T47D (cell line): Measurements from ENCODE around the gene TBC1D4.
"Not testable (repeated sequence)": the region's sequence is repeated elsewhere in the genome, so short reads cannot be mapped to it uniquely, and the experiment has no call there.

Source experiments
- DNase-seq, 2 experiments: peaks; one replicate each; pipeline versions ENCODE4 v3.0.0 to v3.0.0-alpha.2; 2011 to 2012; ENCODE audit warnings: low read depth in 1 of 2, low spot score in 1 of 2
- JUND ChIP-seq: IDR thresholded peaks from 2 replicates; pipeline ENCODE4 v1.6.1; 2012; ENCODE audit warnings: low read depth
- in situ Hi-C: cut with HindIII; loops from 2 replicates; pipeline ENCODE4 v1.10.0; 2016; ENCODE audit warnings: low sequenced_read_pairs, low pct_unique_long_range_greater_than_20kb

TBC1D4 gene

DNA sequence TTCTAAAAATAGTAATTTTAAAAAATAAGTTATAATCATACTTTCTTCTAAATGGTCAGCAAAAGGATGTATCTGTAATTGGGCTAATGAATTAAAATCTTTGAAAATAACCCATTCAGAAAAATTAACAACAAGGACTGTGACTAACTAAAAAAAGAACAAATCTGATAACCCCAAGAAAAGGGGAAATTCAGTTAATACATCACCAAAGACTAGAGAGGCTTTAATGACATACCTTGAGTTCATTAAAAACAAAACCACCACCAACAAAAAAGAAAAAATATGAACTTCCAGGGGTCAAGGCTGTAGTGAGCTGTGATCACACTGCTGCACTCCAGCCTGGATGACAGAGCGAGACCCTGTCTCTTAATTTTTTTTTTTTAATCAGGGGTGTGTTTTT is 121.8 kb downstream of the TBC1D4 start:
- TF ChIP-seq JUND, result no peak
- in situ Hi-C loops, result no loop called here
- DNase-seq, result no peak

DNA sequence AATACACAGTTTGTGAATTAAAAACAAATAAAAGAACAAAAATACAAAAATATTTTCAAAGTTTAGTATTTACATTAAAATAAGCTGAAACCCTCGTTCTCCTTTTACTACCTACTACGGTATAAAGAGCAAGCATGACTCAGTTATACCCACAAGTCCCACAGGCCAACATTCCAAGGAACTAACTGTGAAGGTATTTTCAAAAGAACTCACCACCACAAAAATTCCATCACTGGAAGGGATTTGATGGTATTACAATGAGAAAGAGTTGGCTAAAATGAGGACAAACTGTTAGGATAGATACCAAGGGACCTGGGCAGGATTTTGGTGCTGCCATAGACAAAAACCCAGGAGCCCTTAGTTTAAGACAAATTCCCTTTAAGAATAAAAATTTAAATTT is 122.7 kb downstream of the TBC1D4 start:
- no peak for DNase-seq
- in situ Hi-C loops, result no loop called here
- TF ChIP-seq JUND, result no peak

DNA sequence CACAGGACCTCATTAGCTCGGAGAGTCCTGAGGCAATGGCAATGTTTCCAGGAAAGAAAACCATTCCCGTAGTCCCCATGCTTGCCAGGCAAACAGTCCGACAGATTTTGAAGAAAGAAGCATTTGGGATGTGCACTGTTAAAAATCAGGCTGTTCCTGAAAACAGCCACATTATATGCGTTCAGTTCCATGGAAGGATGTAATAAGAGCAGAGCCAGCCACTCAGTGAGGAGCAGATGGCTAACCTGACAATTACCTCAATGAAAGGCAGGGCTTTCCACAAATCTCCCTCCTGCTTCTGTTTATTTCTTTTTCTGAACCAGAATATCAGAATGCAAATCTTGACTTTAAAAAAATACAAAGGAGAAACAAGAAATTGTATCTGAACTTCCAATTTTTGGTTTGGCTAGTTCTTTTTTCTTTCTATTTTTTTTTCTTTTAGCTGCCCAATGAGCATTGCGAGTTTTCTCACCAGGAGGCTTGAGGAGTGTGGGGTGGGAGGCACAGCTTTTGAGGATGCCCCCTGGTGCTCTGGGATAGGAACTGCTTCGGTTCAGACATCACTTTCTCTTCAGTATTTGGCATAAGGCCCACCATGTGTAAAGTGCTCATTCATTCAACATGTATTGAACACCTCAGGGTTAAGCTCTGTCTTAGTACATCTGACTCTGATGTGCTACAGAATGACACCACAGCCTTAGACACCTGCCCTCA is 124.2 kb downstream of the TBC1D4 start:
- TF ChIP-seq JUND, result no peak
- in situ Hi-C loops, result no loop called here
- peak in 1 of 2 experiments; percentile 74 for DNase-seq

DNA sequence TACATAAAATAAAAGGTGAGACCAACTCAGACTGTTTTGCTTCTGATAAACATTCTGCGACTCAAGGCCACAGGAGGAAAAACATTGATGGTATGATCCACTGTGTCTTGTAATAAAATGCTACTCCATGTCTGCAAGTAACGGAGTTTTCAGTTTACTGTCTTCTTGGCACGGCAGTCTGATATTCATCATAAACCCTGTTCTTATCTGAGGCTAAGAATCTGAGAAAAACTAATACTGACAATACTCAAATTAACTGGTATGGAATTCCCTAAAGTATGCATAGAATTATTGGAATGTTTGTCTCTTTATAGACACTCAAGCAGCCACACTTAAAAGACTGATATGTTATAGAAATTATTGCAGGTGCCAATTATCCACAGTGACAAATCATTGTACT is 125.5 kb downstream of the TBC1D4 start:
- in situ Hi-C loops, result no loop called here
- DNase-seq, result no peak
- TF ChIP-seq JUND, result no peak

DNA sequence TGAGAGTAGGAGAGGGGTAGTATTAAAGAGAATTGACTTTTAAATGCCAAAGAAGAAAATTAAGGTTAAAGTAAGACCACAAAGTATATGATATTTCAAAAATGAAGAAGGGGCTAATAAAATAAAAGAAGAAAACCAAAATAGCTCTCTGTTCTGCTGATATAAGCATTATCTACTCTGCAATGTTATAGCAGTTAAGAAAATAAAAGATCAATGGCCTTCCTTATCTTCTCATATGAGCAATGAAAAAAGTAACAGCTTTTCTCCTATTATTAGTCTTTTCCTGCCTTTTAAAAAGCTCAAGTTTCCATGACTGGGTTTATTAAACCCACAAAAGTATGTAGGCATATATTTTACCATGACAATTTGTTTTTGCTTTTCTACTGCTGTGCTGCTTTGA is 126.4 kb downstream of the TBC1D4 start:
- in situ Hi-C loops, result no loop called here

DNA sequence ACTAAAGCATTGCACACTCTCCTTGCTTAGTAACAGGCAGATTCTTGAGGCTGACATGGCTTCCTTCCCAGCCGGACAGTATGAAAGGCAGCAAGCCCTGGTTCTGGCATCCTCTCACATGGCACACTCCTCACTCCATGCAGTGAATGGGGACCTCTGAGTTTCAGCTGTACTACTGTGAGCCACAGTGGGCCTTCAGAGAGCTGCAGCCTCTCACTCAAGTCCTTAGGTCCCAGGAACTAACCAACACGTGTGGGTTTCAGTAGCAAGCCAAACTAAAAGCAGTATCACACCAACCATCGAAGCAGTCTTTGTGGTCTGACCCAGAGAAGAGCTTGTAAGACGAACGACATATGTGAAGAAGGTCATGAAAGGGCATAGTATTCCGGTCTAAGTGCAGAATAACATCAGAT is 128.2 kb downstream of the TBC1D4 start:
- no peak for TF ChIP-seq JUND
- DNase-seq, result no peak
- in situ Hi-C loops, result no loop called here

More for the DNA sequence above, 126.4 kb downstream of the TBC1D4 start:
- no peak for DNase-seq
- no peak for TF ChIP-seq JUND

DNA sequence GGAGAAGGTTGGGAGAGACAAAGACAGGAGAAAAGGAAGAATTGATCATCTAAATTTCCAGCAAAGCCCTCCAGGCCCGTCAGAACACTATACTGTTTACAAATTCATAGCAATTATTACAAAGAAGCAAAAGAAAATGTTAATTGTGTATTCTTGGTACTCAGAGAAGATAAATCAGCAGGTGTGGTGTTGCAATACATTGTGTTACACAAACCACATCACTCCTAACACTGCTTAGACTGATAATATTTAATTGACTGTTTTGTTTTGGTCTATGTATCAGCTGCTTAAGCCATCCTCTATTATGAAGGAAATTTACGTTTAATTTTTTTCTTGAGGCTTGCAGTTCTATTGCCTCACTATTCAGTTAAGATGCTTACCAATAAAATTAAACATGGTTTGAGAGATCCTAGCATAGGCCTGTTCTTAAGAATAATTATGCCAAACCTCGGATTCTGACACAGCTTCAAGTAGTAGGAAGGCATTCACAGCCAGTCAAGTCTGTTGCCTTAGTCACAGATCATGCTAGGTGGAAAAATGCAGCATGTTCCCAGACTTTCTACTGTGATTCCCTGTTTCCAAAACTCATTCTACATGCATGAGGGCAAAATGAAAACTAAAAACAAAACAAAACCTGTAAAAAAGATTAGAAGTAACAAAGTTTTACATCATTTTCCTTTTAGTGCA is 129.2 kb downstream of the TBC1D4 start:
- TF ChIP-seq JUND, result no peak
- in situ Hi-C loops, result no loop called here
- no peak for DNase-seq

DNA sequence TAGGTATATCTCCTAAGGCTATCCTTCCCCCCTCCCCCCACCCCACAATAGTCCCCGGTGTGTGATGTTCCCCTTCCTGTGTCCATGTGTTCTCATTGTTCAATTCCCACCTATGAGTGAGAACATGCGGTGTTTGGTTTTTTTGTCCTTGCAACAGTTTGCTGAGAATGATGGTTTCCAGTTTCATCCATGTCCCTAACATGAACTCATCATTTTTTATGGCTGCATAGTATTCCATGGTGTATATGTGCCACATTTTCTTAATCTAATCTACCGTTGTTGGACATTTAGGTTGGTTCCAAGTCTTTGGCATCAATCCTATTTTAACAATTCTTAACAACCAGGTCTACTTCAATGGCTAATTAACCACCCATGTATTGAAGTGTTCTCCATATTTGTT is 130.4 kb downstream of the TBC1D4 start:
- DNase-seq, in situ Hi-C loops: not testable (repeated sequence)

DNA sequence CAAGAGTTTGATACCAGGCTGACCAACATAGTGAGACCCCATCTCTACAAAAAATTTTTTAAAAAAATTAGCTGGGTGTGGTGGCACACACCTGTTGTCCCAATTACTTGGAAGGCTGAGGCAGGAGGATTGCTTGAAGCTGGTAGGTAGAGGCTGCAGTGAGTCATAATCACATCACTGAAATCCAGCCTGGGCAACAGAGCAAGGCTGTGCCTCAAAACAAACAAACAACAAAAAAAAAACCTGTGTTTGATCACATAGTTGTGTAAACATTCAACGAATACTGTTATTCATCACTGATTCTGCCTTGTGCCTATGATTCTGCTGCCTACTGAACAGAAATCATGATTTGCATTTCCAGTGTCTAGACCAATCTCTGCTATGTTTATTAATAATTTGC is 134.0 kb downstream of the TBC1D4 start:
- in situ Hi-C loops, result no loop called here
- TF ChIP-seq JUND, result no peak
- DNase-seq, result no peak

DNA sequence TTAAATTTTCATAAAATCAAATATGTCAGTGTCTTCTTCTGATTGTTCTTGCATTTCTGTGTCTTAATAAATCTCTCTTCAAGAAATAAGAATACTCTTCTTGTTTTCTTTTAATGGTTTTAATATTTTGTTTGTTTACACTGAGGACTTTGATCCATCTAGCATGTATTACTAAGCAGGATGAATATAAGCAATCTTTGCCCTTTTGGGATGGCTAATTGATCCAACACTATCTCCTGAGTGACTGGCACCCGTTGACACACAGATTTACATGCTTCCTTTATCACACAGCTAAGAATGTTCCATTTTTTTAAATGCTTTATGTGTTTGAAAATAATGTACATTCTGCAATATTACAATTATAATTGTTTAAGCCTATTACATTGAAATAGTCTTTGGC is 134.5 kb downstream of the TBC1D4 start:
- in situ Hi-C loops, result no loop called here
- no peak for DNase-seq
- TF ChIP-seq JUND, result no peak

DNA sequence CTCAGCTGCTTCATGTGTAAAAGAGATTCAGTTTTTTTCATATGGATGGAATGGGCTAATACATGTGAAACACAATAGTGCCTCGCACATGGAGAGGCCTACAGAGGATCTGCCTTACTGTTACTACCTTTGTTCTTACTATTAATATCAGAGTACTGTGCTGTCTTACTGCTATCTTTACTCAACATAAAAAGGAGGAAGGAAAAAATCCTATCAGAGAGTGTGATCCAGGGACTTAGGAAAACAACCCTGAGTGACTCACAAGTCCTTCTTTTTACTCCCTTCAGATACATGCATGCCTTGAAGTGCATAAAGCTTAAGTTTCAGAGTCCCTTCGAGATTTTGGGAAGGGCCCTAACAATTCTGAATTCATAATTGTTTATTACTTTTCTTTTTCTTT is 136.8 kb downstream of the TBC1D4 start:
- no peak for TF ChIP-seq JUND
- in situ Hi-C loops, result no loop called here
- DNase-seq, result no peak

DNA sequence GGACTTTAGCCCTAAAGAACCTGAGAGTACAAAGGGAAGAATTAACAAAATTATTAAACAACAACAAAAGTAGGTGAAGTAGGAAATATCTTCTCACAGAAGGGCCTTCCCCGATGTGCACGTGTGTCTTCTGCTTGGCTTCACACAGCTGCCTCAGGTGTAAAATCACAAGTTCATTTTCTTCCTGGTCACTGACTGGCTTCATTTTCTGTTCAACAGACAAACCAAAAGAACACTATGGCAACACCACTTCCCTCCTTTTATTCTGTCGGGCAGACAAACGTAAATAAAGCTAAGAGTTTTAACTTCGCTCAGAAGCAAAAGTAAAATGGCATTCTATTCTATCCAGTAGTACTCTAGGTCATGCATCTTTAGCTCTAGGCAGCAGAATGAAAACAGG is 140.9 kb downstream of the TBC1D4 start:
- in situ Hi-C loops, result no loop called here
- no peak for TF ChIP-seq JUND
- DNase-seq, result no peak

DNA sequence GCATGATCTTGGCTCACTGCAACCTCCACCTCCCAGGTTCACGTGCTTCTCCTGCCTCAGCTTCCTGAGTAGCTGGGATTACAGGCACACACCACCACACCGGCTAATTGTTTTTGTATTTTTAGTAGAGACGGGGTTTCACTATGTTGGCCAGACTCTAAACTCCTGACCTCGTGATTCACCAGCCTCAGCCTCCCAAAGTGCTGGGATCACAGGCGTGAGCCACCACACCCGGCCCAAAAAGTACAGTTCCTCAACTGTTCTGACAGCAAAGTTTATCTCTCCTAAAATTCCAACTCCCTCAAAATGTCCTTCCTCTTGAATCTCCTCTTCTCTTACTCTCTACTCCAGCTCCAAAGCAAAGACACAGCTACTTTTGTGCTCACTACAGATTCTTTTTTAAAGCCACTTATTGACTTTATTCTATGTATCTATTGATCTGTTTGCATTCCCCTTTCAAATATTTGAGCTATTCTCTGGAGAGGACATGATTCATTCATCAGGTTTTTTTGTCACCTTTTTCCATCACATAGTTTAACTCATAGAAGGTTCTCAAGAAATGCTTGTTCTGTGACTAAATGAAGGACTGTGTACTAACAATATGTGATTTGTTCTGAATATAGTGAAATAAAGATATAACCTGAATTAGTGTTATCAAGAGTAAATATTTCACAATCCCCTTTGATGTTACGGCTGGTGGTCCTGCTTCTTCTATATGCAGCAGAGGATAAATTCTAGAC is 142.2 kb downstream of the TBC1D4 start:
- peak; percentile 4 to 79 for DNase-seq
- TF ChIP-seq JUND, result peak; percentile 47; the same call in 1 of the 2 replicates
- in situ Hi-C loops, result no loop called here
